MCF 10A (cell line): Measurements from ENCODE around the gene CLCF1. TPM values are rescaled to one million over a fixed set of nuclear protein-coding genes. Genes with fewer than 3 reads are reported as not detected.

Experiments
- BruUV-seq: library from RNA; stranded (reverse); fragments of 400-500 nt; replicated peaks from 2 replicates; lab custom pipeline; 2021; lab: Mats Ljungman, UMichigan
- CTCF ChIA-PET: fragments of 300-600 bp; sonication (Branson Sonifier 250); formaldehyde crosslinking; extraction: SDS; loops from one replicate; lab custom pipeline; 2021; ENCODE audit warnings: antibody characterized with exemption, inconsistent platforms; lab: Yijun Ruan, JAX
- POLR2A ChIA-PET: fragments of 300-600, 350-650 bp; sonication (Branson Sonifier 250); formaldehyde crosslinking; extraction: SDS; loops from one replicate; lab custom pipeline; 2020; ENCODE audit warnings: antibody characterized with exemption, inconsistent platforms; lab: Yijun Ruan, JAX
- DNase-seq: peaks from one replicate; pipeline ENCODE4 v3.0.0-alpha.2; 2018; ENCODE audit not compliant: unreplicated experiment
- H3K27ac Mint-ChIP-seq: one replicate; pipeline ENCODE4 v1.8.0; 2022; ENCODE audit warnings: mild to moderate bottlenecking, low read depth, mixed read lengths; ENCODE audit not compliant: unreplicated experiment
- H3K27me3 Mint-ChIP-seq: one replicate; pipeline ENCODE4 v1.8.0; 2022; ENCODE audit warnings: mixed read lengths; ENCODE audit not compliant: insufficient read depth, unreplicated experiment
- H3K36me3 Mint-ChIP-seq: one replicate; pipeline ENCODE4 v1.8.0; 2022; ENCODE audit warnings: mild to moderate bottlenecking, moderate library complexity, mixed read lengths; ENCODE audit not compliant: insufficient read depth, unreplicated experiment
- H3K4me1 Mint-ChIP-seq: one replicate; pipeline ENCODE4 v1.8.0; 2022; ENCODE audit warnings: mixed read lengths; ENCODE audit not compliant: insufficient read depth, unreplicated experiment
- H3K4me3 Mint-ChIP-seq: one replicate; pipeline ENCODE4 v1.8.0; 2022; ENCODE audit warnings: mild to moderate bottlenecking, moderate library complexity, mixed read lengths; ENCODE audit not compliant: unreplicated experiment
- H3K9me3 Mint-ChIP-seq: one replicate; pipeline ENCODE4 v1.8.0; 2022; ENCODE audit warnings: mixed read lengths; ENCODE audit not compliant: unreplicated experiment
- CTCF ChIP-seq: fragments of 200-600 bp; IDR thresholded peaks from one replicate; pipeline ENCODE4 v1.8.0; 2022; ENCODE audit warnings: antibody characterized with exemption, mild to moderate bottlenecking; ENCODE audit not compliant: unreplicated experiment
- intact Hi-C: fragments of 100-400 bp; cut with micrococcal nuclease; formaldehyde crosslinking; loops from 2 replicates; pipeline ENCODE4 v1.14.1; 2022
- total RNA-seq: library from RNA; stranded (reverse); gene quantifications from 2 replicates; pipeline ENCODE4 v1.2.3, GENCODE V29; 2022

The CLCF1 gene
- total RNA-seq, 1 experiment from 2014 or later, result 5.8 TPM

- ChIA-PET CTCF (no interaction called here), POLR2A (interaction anchor here (2.2 kb wide), 1 partner anchor 11 kb away, joined by 6 read pairs; no protein-coding TSS in a partner anchor)
- Mint-ChIP-seq H3K4me1 (peaks cover 4% of the 10 kb centered on the region), H3K9me3 (no peaks in the 10 kb centered on the region), H3K27me3 (no peaks in the 10 kb centered on the region), H3K36me3 (peaks cover 19% of the 10 kb centered on the region), H3K4me3 (no peak overlapping the region), H3K27ac (no peak overlapping the region)
- no peak for DNase-seq
- intact Hi-C loops, result no loop called here
- no TSS peak for BruUV-seq
- no peak for TF ChIP-seq CTCF
Measured at GRCh38 chr11:67409261-67409666, 35.9 kb upstream of the CLCF1 start.

GRCh38 chr11:67408437-67409200, 35.2 kb upstream of the CLCF1 start:
- H3K27ac Mint-ChIP-seq, result no peak overlapping the region
- BruUV-seq, result no TSS peak
- POLR2A ChIA-PET, result interaction anchor here (2.2 kb wide), 1 partner anchor 12 kb away, joined by 6 read pairs; no protein-coding TSS in a partner anchor
- no peaks in the 10 kb centered on the region for H3K9me3 Mint-ChIP-seq
- H3K36me3 Mint-ChIP-seq, result peaks cover 19% of the 10 kb centered on the region
- H3K27me3 Mint-ChIP-seq, result no peaks in the 10 kb centered on the region
- intact Hi-C loops, result no loop called here
- CTCF ChIA-PET, result no interaction called here
- no peak overlapping the region for H3K4me3 Mint-ChIP-seq
- TF ChIP-seq CTCF, result no peak
- DNase-seq, result no peak
- peaks cover 4% of the 10 kb centered on the region for H3K4me1 Mint-ChIP-seq

- Mint-ChIP-seq H3K4me3 (no peak overlapping the region), H3K4me1 (peaks cover 4% of the 10 kb centered on the region), H3K36me3 (peaks cover 18% of the 10 kb centered on the region), H3K27me3 (no peaks in the 10 kb centered on the region), H3K9me3 (no peaks in the 10 kb centered on the region), H3K27ac (no peak overlapping the region)
- ChIA-PET CTCF (interaction anchor here (0.6 kb wide), 1 partner anchor 51 kb away, joined by 3 read pairs; no protein-coding TSS in a partner anchor), POLR2A (interaction anchor here (2.2 kb wide), 1 partner anchor 12 kb away, joined by 6 read pairs; no protein-coding TSS in a partner anchor)
- TF ChIP-seq CTCF, result no peak
- no peak for DNase-seq
- BruUV-seq, result no TSS peak
- intact Hi-C loops, result no loop called here
Measured at GRCh38 chr11:67407688-67408163, 34.3 kb upstream of the CLCF1 start.

GRCh38 chr11:67406969-67407687, 33.7 kb upstream of the CLCF1 start:
- no TSS peak for BruUV-seq
- no peak overlapping the region for H3K4me3 Mint-ChIP-seq
- no peak for TF ChIP-seq CTCF
- no peak overlapping the region for H3K27ac Mint-ChIP-seq
- CTCF ChIA-PET, result interaction anchor here (0.6 kb wide), 1 partner anchor 50 kb away, joined by 3 read pairs; no protein-coding TSS in a partner anchor
- no peaks in the 10 kb centered on the region for H3K27me3 Mint-ChIP-seq
- no peaks in the 10 kb centered on the region for H3K9me3 Mint-ChIP-seq
- peaks cover 14% of the 10 kb centered on the region for H3K36me3 Mint-ChIP-seq
- intact Hi-C loops, result no loop called here
- no peak for DNase-seq
- H3K4me1 Mint-ChIP-seq, result peaks cover 4% of the 10 kb centered on the region
- POLR2A ChIA-PET, result interaction anchor here (0.7 to 2.2 kb wide), 2 partner anchors 13 to 186 kb away, joined by 3 to 6 read pairs; no protein-coding TSS in a partner anchor
